ENCODE measurements around the gene SIL1. TPM values are rescaled to one million over a fixed set of nuclear protein-coding genes. Genes with fewer than 3 reads are reported as not detected.

Gene SIL1
- total and polyA plus RNA-seq, 9 of the 15 experiments (the other 6 are each of a cell fraction or from before 2014, with no cell fraction given), result 1.3 to 30.5 (median 18.1) TPM

GRCh38 chr5:139110526-139111168, 87.5 kb downstream of the SIL1 start (continued):
- TF ChIP-seq SMAD4 (CRISPR knock-in tag; conservative IDR thresholded peaks at IDR 0.05), result no peak
- TF ChIP-seq ZFP91 (CRISPR knock-in tag; IDR thresholded peaks at IDR 0.05), result no peak
- no peak for TF ChIP-seq FOXJ3 (CRISPR knock-in tag; IDR thresholded peaks at IDR 0.05)
- no peak for TF ChIP-seq ZNF449 (CRISPR knock-in tag; IDR thresholded peaks at IDR 0.05)
- no peak for TF ChIP-seq TFE3 (CRISPR knock-in tag; IDR thresholded peaks at IDR 0.05)
- TF ChIP-seq ARID3B (CRISPR knock-in tag; IDR thresholded peaks at IDR 0.05; ENCODE audit: borderline replicate concordance), result no peak
- TF ChIP-seq MBD1 (CRISPR knock-in tag; IDR thresholded peaks at IDR 0.05), result no peak
- no peak for TF ChIP-seq CEBPB (tag; IDR thresholded peaks at IDR 0.05)
- TF ChIP-seq DEAF1 (CRISPR knock-in tag; IDR thresholded peaks at IDR 0.05), result no peak
